DND-41 (cell line): Measurements from ENCODE around the gene APPL2.

Source experiments
- ATAC-seq: fragments of 200-7000 bp; cut with Tn5 transposase; 3 replicates; pipeline ENCODE4 v1.9.1; 2021; ENCODE audit warnings: low read depth; ENCODE audit not compliant: insufficient read depth
- DNase-seq: peaks from one replicate; pipeline ENCODE4 v3.0.0-alpha.2; 2020
- H2AFZ ChIP-seq: 2 replicates; pipeline ENCODE4 v1.6.0; 2012; ENCODE audit warnings: low read depth, low read length
- H3K27ac ChIP-seq: 2 replicates; pipeline ENCODE4 v1.5.1; 2012; ENCODE audit warnings: low read length, inconsistent platforms
- H3K27me3 ChIP-seq: fragments of 200-600 bp; sonication (generic); 2 replicates; pipeline ENCODE4 v1.6.0; 2012; ENCODE audit warnings: low read length, mild to moderate bottlenecking, inconsistent platforms; ENCODE audit not compliant: insufficient read depth, poor library complexity
- H3K36me3 ChIP-seq: 2 replicates; pipeline ENCODE4 v1.5.1; 2012; ENCODE audit warnings: low read length, inconsistent platforms; ENCODE audit not compliant: insufficient read depth
- H3K4me1 ChIP-seq: 2 replicates; pipeline ENCODE4 v1.5.1; 2012; ENCODE audit warnings: mild to moderate bottlenecking, low read length; ENCODE audit not compliant: insufficient read depth
- H3K4me2 ChIP-seq: 2 replicates; pipeline ENCODE4 v1.6.0; 2012; ENCODE audit warnings: mild to moderate bottlenecking, moderate library complexity, low read length, inconsistent platforms; ENCODE audit not compliant: insufficient read depth
- H3K4me3 ChIP-seq, 2 experiments: fragments of 200-600 bp in 1 of 2; shearing (Covaris generic) in 1 of 2; 2 replicates each; pipeline ENCODE4 v1.5.1; 2012 to 2016; ENCODE audit warnings: inconsistent platforms in 2 of 2, low read length in 2 of 2, mild to moderate bottlenecking in 2 of 2, low read depth in 1 of 2, moderate library complexity in 1 of 2
- H3K79me2 ChIP-seq: 2 replicates; pipeline ENCODE4 v1.6.0; 2012; ENCODE audit warnings: low read length, inconsistent platforms; ENCODE audit not compliant: insufficient read depth
- H3K9ac ChIP-seq: 2 replicates; pipeline ENCODE4 v1.6.0; 2012; ENCODE audit warnings: low read depth, mild to moderate bottlenecking, inconsistent platforms, low read length, moderate library complexity
- H3K9me3 ChIP-seq: 2 replicates; pipeline ENCODE4 v1.5.1; 2012; ENCODE audit warnings: low read length, moderate library complexity, mild to moderate bottlenecking, inconsistent platforms; ENCODE audit not compliant: insufficient read depth, severe bottlenecking
- H4K20me1 ChIP-seq: 2 replicates; pipeline ENCODE4 v1.6.0; 2012; ENCODE audit warnings: low read length; ENCODE audit not compliant: insufficient read depth
- EZH2 ChIP-seq: IDR thresholded peaks from 3 replicates; pipeline ENCODE4 v1.6.1; 2012; ENCODE audit warnings: borderline replicate concordance, low read depth, mild to moderate bottlenecking, moderate library complexity, low read length, inconsistent platforms; ENCODE audit not compliant: severe bottlenecking
- TF ChIP-seq, protein P1 (sequence below): IDR thresholded peaks from 2 replicates; pipeline ENCODE4 v1.5.1; 2012; ENCODE audit warnings: borderline replicate concordance, low read length, moderate library complexity, mild to moderate bottlenecking; ENCODE audit not compliant: poor library complexity, severe bottlenecking; ENCODE audit errors: extremely low read depth

The APPL2 gene

DNA sequence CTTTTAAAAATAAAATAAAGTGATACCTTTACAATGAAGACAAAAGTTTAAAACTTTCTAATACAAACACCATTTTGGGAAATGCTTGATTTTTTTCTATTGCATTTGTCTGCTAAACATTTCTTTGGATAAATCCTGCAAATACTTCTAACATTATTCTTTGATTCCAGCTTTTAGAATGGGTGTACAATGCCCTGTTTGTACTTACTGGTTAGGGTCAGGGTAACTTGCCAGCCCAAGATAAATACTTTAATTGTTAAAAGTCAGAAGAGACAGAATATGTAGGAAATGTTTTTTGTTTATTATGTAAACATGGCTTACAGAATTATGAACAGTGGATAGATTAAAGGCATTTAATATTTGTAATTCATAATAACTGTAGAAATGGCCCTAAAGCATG is 68.0 kb downstream of the APPL2 start:
- Histone ChIP-seq H3K36me3 (peaks cover 64% of the 10 kb centered on the region), H3K9ac (no peak overlapping the region), H3K4me3 (no peak overlapping the region), H2AFZ (no peak overlapping the region), H3K27ac (no peak overlapping the region), H3K4me1 (no peaks in the 10 kb centered on the region), H3K4me2 (no peak overlapping the region), H3K79me2 (no peaks in the 10 kb centered on the region), H3K27me3 (no peaks in the 10 kb centered on the region), H4K20me1 (no peaks in the 10 kb centered on the region), H3K9me3 (no peaks in the 10 kb centered on the region)
- no peak for ATAC-seq
- TF ChIP-seq EZH2, result no peak
- TF ChIP-seq, protein P1, sequence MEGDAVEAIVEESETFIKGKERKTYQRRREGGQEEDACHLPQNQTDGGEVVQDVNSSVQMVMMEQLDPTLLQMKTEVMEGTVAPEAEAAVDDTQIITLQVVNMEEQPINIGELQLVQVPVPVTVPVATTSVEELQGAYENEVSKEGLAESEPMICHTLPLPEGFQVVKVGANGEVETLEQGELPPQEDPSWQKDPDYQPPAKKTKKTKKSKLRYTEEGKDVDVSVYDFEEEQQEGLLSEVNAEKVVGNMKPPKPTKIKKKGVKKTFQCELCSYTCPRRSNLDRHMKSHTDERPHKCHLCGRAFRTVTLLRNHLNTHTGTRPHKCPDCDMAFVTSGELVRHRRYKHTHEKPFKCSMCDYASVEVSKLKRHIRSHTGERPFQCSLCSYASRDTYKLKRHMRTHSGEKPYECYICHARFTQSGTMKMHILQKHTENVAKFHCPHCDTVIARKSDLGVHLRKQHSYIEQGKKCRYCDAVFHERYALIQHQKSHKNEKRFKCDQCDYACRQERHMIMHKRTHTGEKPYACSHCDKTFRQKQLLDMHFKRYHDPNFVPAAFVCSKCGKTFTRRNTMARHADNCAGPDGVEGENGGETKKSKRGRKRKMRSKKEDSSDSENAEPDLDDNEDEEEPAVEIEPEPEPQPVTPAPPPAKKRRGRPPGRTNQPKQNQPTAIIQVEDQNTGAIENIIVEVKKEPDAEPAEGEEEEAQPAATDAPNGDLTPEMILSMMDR, result no peak
- no peak for DNase-seq

DNA sequence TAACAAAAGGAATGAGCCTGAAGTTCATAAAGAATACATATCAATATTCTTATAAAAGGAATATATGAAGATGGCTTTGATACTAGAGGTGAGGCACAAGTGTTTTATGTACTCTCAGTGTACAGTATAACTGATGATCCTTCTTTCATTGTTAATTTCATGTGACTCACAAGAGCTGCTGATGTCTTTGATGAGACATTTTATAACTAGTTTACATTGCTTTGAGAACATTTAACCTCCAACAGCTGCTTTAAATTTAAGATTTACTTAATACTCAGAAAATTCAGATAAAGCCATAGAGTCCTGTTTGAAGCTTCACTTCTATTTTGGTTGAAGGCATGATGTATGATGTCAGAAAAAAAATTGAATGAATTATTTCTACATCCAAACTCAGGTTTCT is 68.6 kb downstream of the APPL2 start:
- no peaks in the 10 kb centered on the region for H3K79me2 ChIP-seq
- H3K9ac ChIP-seq, result no peak overlapping the region
- no peaks in the 10 kb centered on the region for H3K9me3 ChIP-seq
- no peaks in the 10 kb centered on the region for H3K4me1 ChIP-seq
- no peak overlapping the region for H2AFZ ChIP-seq
- H3K4me2 ChIP-seq, result no peak overlapping the region
- DNase-seq (no peak), ATAC-seq (no peak)
- H3K36me3 ChIP-seq, result peaks cover 67% of the 10 kb centered on the region
- TF ChIP-seq, protein P1, result no peak
- no peak for TF ChIP-seq EZH2
- H3K27me3 ChIP-seq, result no peaks in the 10 kb centered on the region
- no peaks in the 10 kb centered on the region for H4K20me1 ChIP-seq
- H3K27ac ChIP-seq, result no peak overlapping the region
- no peak overlapping the region for H3K4me3 ChIP-seq

DNA sequence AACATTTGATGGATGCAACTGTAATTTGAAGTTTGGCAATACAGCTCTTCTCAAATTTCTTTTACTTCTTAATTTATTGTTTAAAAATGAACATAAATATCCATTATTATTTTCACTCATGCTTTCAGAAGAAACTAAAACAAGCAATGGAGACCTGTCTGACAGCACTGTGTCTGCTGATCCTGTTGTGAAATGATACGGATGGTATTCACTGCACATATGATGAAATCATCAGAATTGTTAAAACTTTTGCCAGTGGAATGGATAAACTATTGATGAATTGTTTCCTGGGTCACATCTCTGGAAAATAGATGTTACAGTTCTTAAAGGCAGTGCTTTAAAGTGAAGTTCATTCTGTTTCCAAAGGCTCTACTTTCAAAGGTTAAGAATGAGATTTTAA is 69.2 kb downstream of the APPL2 start:
- H3K27ac ChIP-seq, result no peak overlapping the region
- H3K4me2 ChIP-seq, result no peak overlapping the region
- H3K79me2 ChIP-seq, result no peaks in the 10 kb centered on the region
- H3K4me3 ChIP-seq, result no peak overlapping the region
- H3K9me3 ChIP-seq, result no peaks in the 10 kb centered on the region
- peaks cover 69% of the 10 kb centered on the region for H3K36me3 ChIP-seq
- H3K27me3 ChIP-seq, result no peaks in the 10 kb centered on the region
- H4K20me1 ChIP-seq, result no peaks in the 10 kb centered on the region
- H3K9ac ChIP-seq, result no peak overlapping the region
- DNase-seq (no peak), ATAC-seq (no peak)
- no peak overlapping the region for H2AFZ ChIP-seq
- H3K4me1 ChIP-seq, result no peaks in the 10 kb centered on the region
- TF ChIP-seq EZH2, result no peak
- TF ChIP-seq, protein P1, result no peak

DNA sequence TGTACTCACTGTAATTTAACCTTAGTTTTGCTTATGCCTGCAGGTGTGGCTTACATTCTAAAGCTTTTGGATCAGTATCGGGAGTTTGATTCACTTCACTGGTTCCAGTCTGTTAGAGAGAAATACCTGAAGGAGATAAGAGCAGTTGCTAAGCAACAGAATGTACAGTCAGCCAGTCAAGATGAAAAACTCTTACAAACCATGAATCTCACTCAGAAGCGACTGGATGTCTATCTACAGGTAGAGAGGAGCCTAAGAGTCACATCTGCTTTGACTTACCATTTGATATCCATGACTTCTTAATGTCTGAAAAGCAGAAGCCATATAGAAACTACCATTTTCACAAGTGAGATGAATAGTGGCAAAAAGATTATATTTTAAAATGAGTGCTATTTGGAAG is 71.9 kb downstream of the APPL2 start:
- no peak overlapping the region for H2AFZ ChIP-seq
- TF ChIP-seq EZH2, result no peak
- TF ChIP-seq, protein P1, result no peak
- H3K27me3 ChIP-seq, result no peaks in the 10 kb centered on the region
- no peaks in the 10 kb centered on the region for H3K4me1 ChIP-seq
- ATAC-seq (no peak), DNase-seq (no peak)
- H3K9ac ChIP-seq, result no peak overlapping the region
- H3K4me2 ChIP-seq, result no peak overlapping the region
- H3K36me3 ChIP-seq, result peaks cover 78% of the 10 kb centered on the region
- H3K9me3 ChIP-seq, result no peaks in the 10 kb centered on the region
- H4K20me1 ChIP-seq, result no peaks in the 10 kb centered on the region
- no peak overlapping the region for H3K4me3 ChIP-seq
- no peaks in the 10 kb centered on the region for H3K79me2 ChIP-seq
- no peak overlapping the region for H3K27ac ChIP-seq
